Smooth muscle cell of the pulmonary artery (primary cell): ENCODE results near the gene MPL. TPM values are rescaled to one million over a fixed set of nuclear protein-coding genes. Genes with fewer than 3 reads are reported as not detected.

Experiments
- total RNA-seq: library from RNA; depleted of rRNA; stranded (reverse); fragments of >200 nt; gene quantifications from 2 replicates; pipeline ENCODE4 v1.2.3, GENCODE V29; 2014

Gene MPL
- not detected in 2 replicates for total RNA-seq

GRCh38 chr1:43337588-43337987, at the start of gene MPL:
MPL (plus strand) TSS chr1:43337818; CDS start chr1:43337849, 31 bp downstream.

GRCh38 chr1:43300378-43301094, 37.1 kb upstream of the MPL start, which contains the start of gene TIE1:
TIE1 (plus strand) TSS chr1:43300982; CDS start chr1:43301072, 90 bp downstream.

GRCh38 chr1:43358746-43359693, 21.4 kb downstream of the MPL start, which contains the start of gene CDC20:
CDC20 (plus strand) TSS chr1:43358981; CDS start chr1:43359216, 235 bp downstream.

DNA sequence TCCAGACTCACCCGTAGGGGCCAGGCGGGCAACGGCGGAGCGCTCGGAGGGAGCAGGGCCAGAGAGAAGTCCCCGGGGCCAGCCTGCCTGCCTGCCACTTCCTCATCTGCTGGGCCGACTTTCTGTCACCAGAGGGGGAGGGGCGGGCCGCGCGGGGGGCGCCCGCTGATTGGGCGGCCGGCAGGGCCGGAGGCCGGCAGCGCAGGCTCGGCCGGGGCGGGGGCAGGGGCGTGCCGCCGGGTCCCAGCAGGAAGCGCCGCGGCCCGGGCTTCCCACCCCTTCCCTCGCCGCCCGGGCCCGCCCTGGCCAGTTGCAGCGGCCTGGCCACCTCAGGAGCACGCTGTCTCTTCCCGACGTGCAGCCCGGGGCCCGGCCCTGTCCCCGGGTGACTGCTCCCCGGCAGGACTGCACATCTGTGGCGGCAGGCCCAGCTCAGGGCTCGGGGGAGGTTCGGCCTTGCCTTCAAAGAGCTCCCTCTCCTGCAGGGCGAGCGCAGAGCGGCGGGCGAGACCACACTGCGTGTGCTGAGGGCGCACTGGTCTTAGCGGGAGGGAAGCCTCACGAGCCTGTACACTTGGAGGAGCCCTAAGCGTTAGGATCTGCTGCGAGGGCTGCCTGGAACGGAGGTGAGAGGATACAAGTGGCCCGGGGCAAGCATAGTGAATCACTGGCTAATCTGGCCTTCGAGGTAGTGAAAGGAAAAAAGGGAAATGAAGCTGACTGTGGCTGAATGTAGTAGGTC, 30.5 kb downstream of the MPL start, which contains the start of gene ELOVL1:
ELOVL1 (minus strand) TSS at position 108 of the 742 bp plus-strand sequence. CDS start 2,402 bp downstream, outside the sequence.

GRCh38 chr1:43389326-43390313, 52.0 kb downstream of the MPL start, which contains the start of the genes MED8 and SZT2:
MED8 (minus strand) TSS chr1:43389800; CDS start chr1:43389764, 36 bp downstream.
SZT2 (plus strand) TSS chr1:43389899; CDS start chr1:43389969, 70 bp downstream.

Other genes starting within 250 kb of the MPL start
- 51.7 and 63.8 TPM in 2 replicates for gene EBNA1BP2, start 165.5 kb upstream of the MPL start, total RNA-seq
- gene CFAP57, start 165.5 kb upstream of the MPL start, total RNA-seq: 0.26 and 0.30 TPM in 2 replicates
- not detected in 2 replicates for gene TMEM125, start 67.8 kb upstream of the MPL start, total RNA-seq
- gene C1orf210, start 52.2 kb upstream of the MPL start, total RNA-seq: not detected in 2 replicates
- gene TIE1, start 36.8 kb upstream of the MPL start, total RNA-seq: 0.65 and 1.8 TPM in 2 replicates
- 7.9 and 16.5 TPM in 2 replicates for gene CDC20, start 21.2 kb downstream of the MPL start, total RNA-seq
- 60.1 and 62.8 TPM in 2 replicates for gene ELOVL1, start 30.2 kb downstream of the MPL start, total RNA-seq
- gene MED8, start 52.0 kb downstream of the MPL start, total RNA-seq: 51.9 and 53.1 TPM in 2 replicates
- 42.6 and 43.3 TPM in 2 replicates for gene SZT2, start 52.1 kb downstream of the MPL start, total RNA-seq
- 31.5 and 35.6 TPM in 2 replicates for gene HYI, start 116.1 kb downstream of the MPL start, total RNA-seq
- 212 and 364 TPM in 2 replicates for gene PTPRF, start 193.1 kb downstream of the MPL start, total RNA-seq